HEK293 (cell line): ENCODE measurements around the gene EYA2.

Source experiments
- CTCF ChIA-PET: fragments of 350-600 bp; formaldehyde crosslinking; extraction: SDS; loops from one replicate; lab custom pipeline; 2021; ENCODE audit warnings: antibody characterized with exemption; lab: Yijun Ruan, JAX
- POLR2A ChIA-PET: fragments of 300-600 bp; formaldehyde crosslinking; extraction: SDS; loops from one replicate; lab custom pipeline; 2020; ENCODE audit warnings: antibody characterized with exemption, inconsistent platforms; lab: Yijun Ruan, JAX
- H3K27ac ChIP-seq: fragments of 200-500 bp; sonication (Bioruptor generic); 2 replicates; pipeline ENCODE4 v1.5.1; 2014; ENCODE audit warnings: low read depth, low read length, control low read depth, inconsistent platforms; ENCODE audit errors: extremely low read depth
- H3K36me3 ChIP-seq, 2 experiments: fragments of 200-500 bp in 1 of 2; sonication (Bioruptor generic) in 1 of 2; 1 replicate in 1 of 2; 2 replicates in 1 of 2; pipeline ENCODE4 v1.5.1; 2014 to 2017; ENCODE audit warnings: inconsistent platforms in 2 of 2, low read length in 2 of 2; ENCODE audit not compliant: control insufficient read depth in 2 of 2, insufficient read depth in 1 of 2
- H3K4me1 ChIP-seq: fragments of 200-500 bp; sonication (Bioruptor generic); 2 replicates; pipeline ENCODE4 v1.5.1; 2014; ENCODE audit warnings: mild to moderate bottlenecking, low read length, inconsistent platforms; ENCODE audit not compliant: control insufficient read depth, insufficient read depth
- H3K4me3 ChIP-seq: 2 replicates; pipeline ENCODE4 v1.5.1; 2011; ENCODE audit warnings: low read depth, mild to moderate bottlenecking, control low read depth, low read length, moderate library complexity
- H3K9me3 ChIP-seq: fragments of 200-500 bp; sonication (Bioruptor generic); 2 replicates; pipeline ENCODE4 v1.5.1; 2014; ENCODE audit warnings: low read depth, low read length, inconsistent platforms; ENCODE audit not compliant: control insufficient read depth, insufficient read depth
- KLF1 ChIP-seq: fragments of 450-650 bp; formaldehyde crosslinking; IDR thresholded peaks from 2 replicates; pipeline ENCODE4 v1.5.1; 2016; ENCODE audit warnings: missing biosample characterization, missing genetic modification characterization
- MZF1 ChIP-seq: fragments of 450-650 bp; formaldehyde crosslinking; IDR thresholded peaks from 2 replicates; pipeline ENCODE4 v1.5.1; 2017; ENCODE audit warnings: missing biosample characterization, missing genetic modification characterization, borderline replicate concordance
- PRDM4 ChIP-seq: fragments of 450-650 bp; formaldehyde crosslinking; IDR thresholded peaks from 2 replicates; pipeline ENCODE4 v1.5.1; 2017; ENCODE audit warnings: missing biosample characterization, missing genetic modification characterization
- ZBTB10 ChIP-seq: fragments of 450-650 bp; formaldehyde crosslinking; IDR thresholded peaks from 2 replicates; pipeline ENCODE4 v1.5.1; 2016; ENCODE audit warnings: missing biosample characterization, missing genetic modification characterization
- ZFHX2 ChIP-seq: fragments of 450-650 bp; formaldehyde crosslinking; conservative IDR thresholded peaks from 2 replicates; pipeline ENCODE4 v1.5.1; 2016; ENCODE audit warnings: missing biosample characterization, missing genetic modification characterization
- ZNF114 ChIP-seq: fragments of 450-650 bp; formaldehyde crosslinking; IDR thresholded peaks from 2 replicates; pipeline ENCODE4 v1.5.0; 2017; ENCODE audit warnings: missing biosample characterization, missing genetic modification characterization
- ZNF146 ChIP-seq: fragments of 450-650 bp; formaldehyde crosslinking; IDR thresholded peaks from 2 replicates; pipeline ENCODE4 v1.5.1; 2016; ENCODE audit warnings: missing biosample characterization, missing genetic modification characterization
- ZNF169 ChIP-seq: fragments of 450-650 bp; formaldehyde crosslinking; IDR thresholded peaks from 2 replicates; pipeline ENCODE4 v1.5.1; 2016; ENCODE audit warnings: missing biosample characterization, missing genetic modification characterization
- ZNF184 ChIP-seq: fragments of 450-650 bp; IDR thresholded peaks from 2 replicates; pipeline ENCODE4 v1.5.1; 2018; ENCODE audit warnings: missing biosample characterization, mild to moderate bottlenecking, missing genetic modification characterization
- ZNF24 ChIP-seq: fragments of 450-650 bp; formaldehyde crosslinking; IDR thresholded peaks from 2 replicates; pipeline ENCODE4 v1.5.1; 2016; ENCODE audit warnings: missing biosample characterization, missing genetic modification characterization
- ZNF280C ChIP-seq: fragments of 450-650 bp; formaldehyde crosslinking; IDR thresholded peaks from 2 replicates; pipeline ENCODE4 v1.5.1; 2016; ENCODE audit warnings: missing biosample characterization, missing genetic modification characterization
- ZNF350 ChIP-seq: fragments of 450-650 bp; formaldehyde crosslinking; IDR thresholded peaks from 2 replicates; pipeline ENCODE4 v1.5.0; 2017; ENCODE audit warnings: missing biosample characterization, mild to moderate bottlenecking, missing genetic modification characterization
- ZNF362 ChIP-seq: fragments of 450-650 bp; formaldehyde crosslinking; IDR thresholded peaks from 2 replicates; pipeline ENCODE4 v1.5.1; 2016; ENCODE audit warnings: missing biosample characterization, missing genetic modification characterization
- ZNF404 ChIP-seq: fragments of 450-650 bp; formaldehyde crosslinking; IDR thresholded peaks from 2 replicates; pipeline ENCODE4 v1.5.1; 2017; ENCODE audit warnings: missing biosample characterization, missing genetic modification characterization
- ZNF449 ChIP-seq: fragments of 450-650 bp; formaldehyde crosslinking; IDR thresholded peaks from 2 replicates; pipeline ENCODE4 v1.5.1; 2017; ENCODE audit warnings: missing biosample characterization, mild to moderate bottlenecking, missing genetic modification characterization, moderate library complexity
- ZNF488 ChIP-seq: fragments of 450-650 bp; formaldehyde crosslinking; IDR thresholded peaks from 2 replicates; pipeline ENCODE4 v1.5.1; 2016; ENCODE audit warnings: missing biosample characterization, missing genetic modification characterization
- ZNF596 ChIP-seq: fragments of 450-650 bp; IDR thresholded peaks from 2 replicates; pipeline ENCODE4 v1.5.0; 2018; ENCODE audit warnings: missing biosample characterization, mild to moderate bottlenecking, missing genetic modification characterization, moderate library complexity
- ZNF626 ChIP-seq: fragments of 450-650 bp; sonication (Bioruptor Pico); formaldehyde crosslinking; IDR thresholded peaks from 2 replicates; pipeline ENCODE4 v1.5.1; 2018; ENCODE audit warnings: missing biosample characterization, missing genetic modification characterization, inconsistent platforms
- ZNF776 ChIP-seq: fragments of 450-650 bp; formaldehyde crosslinking; IDR thresholded peaks from 2 replicates; pipeline ENCODE4 v1.5.0; 2017; ENCODE audit warnings: missing biosample characterization, missing genetic modification characterization, borderline replicate concordance
- ZNF792 ChIP-seq: fragments of 450-650 bp; formaldehyde crosslinking; IDR thresholded peaks from 2 replicates; pipeline ENCODE4 v1.5.1; 2016; ENCODE audit warnings: missing biosample characterization, missing genetic modification characterization
- ZNF830 ChIP-seq: fragments of 450-650 bp; IDR thresholded peaks from 2 replicates; pipeline ENCODE4 v1.5.0; 2018; ENCODE audit warnings: missing biosample characterization, missing genetic modification characterization, low read depth, mild to moderate bottlenecking, moderate library complexity
- ZSCAN5A ChIP-seq: fragments of 450-650 bp; formaldehyde crosslinking; IDR thresholded peaks from 2 replicates; pipeline ENCODE4 v1.5.1; 2016; ENCODE audit warnings: missing biosample characterization, missing genetic modification characterization

EYA2 gene

GRCh38 chr20:47159166-47159565 is 264.5 kb downstream of the EYA2 start (continued):
- TF ChIP-seq ZFHX2 (tag by site-specific recombination) (no peak), ZNF146 (no peak), MZF1 (tag by site-specific recombination) (no peak), ZBTB10 (no peak), ZNF449 (tag by site-specific recombination) (no peak)

GRCh38 chr20:47160240-47160639 is 265.6 kb downstream of the EYA2 start:
- POLR2A ChIA-PET, result no interaction called here
- CTCF ChIA-PET, result interaction anchor here (0.9 kb wide), 1 partner anchor 341 kb away, joined by 5 read pairs; no protein-coding TSS in a partner anchor
- no peak overlapping the region for H3K27ac ChIP-seq
- H3K9me3 ChIP-seq, result no peaks in the 10 kb centered on the region
- H3K4me1 ChIP-seq, result no peaks in the 10 kb centered on the region
- TF ChIP-seq ZNF626 (no peak), ZNF362 (tag by site-specific recombination) (no peak), ZNF280C (no peak), ZSCAN5A (tag by site-specific recombination) (no peak), ZNF449 (tag by site-specific recombination) (no peak), ZNF596 (tag by site-specific recombination) (no peak), PRDM4 (no peak), ZNF776 (tag by site-specific recombination) (no peak), ZNF114 (no peak), ZNF350 (tag by site-specific recombination) (no peak), ZNF169 (tag by site-specific recombination) (no peak), ZNF488 (no peak), ZNF404 (tag by site-specific recombination) (no peak), ZNF792 (no peak), ZNF830 (tag by site-specific recombination) (no peak), ZNF184 (tag by site-specific recombination) (no peak), ZNF24 (tag by site-specific recombination) (no peak), MZF1 (tag by site-specific recombination) (no peak), KLF1 (tag by site-specific recombination) (no peak)
- H3K4me3 ChIP-seq, result no peak overlapping the region
- no peaks in the 10 kb centered on the region for H3K36me3 ChIP-seq
